Stimulated activated CD4-positive, alpha-beta T cell treated with anti-CD3 and anti-CD28 coated beads, Interleukin-1b, Interleukin-23, amount 100 ng/mL, for 24 hours (primary cell): Measurements from ENCODE around the gene JMJD8.

ENCODE experiments used
- DNase-seq, 4 experiments: peaks; one replicate each; pipeline ENCODE4 v3.0.0-alpha.2; 2020; ENCODE audit warnings: low read depth in 4 of 4, low spot score in 1 of 4

The JMJD8 gene

DNA sequence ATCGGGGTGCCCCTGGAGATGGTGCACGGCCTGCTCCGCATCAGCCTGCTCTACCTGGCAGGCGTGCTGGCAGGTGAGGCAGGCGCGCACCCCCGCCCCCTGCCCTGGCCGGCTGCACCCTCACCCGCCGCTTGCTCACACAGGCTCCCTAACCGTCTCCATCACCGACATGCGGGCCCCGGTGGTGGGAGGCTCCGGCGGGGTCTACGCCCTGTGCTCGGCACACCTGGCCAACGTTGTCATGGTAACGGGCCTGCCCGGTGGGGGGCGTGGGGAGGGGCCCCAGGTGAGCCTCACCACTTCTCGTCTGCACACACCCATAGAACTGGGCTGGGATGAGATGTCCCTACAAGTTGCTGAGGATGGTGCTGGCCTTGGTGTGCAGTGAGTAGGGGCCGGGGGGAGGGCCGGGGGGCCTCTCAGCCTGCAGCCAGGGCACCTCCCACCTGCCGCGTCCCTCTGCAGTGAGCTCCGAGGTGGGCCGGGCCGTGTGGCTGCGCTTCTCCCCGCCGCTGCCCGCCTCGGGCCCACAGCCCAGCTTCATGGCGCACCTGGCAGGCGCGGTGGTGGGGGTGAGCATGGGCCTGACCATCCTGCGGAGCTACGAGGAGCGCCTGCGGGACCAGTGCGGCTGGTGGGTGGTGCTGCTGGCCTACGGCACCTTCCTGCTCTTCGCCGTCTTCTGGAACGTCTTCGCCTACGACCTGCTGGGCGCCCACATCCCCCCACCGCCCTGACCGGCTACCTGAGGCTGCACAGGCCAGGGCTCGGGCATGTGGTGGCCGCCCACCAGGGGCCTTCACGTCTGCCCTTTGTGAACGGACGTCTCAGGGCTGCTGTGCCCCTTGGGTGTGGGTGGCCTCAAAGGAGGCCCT, 6.6 kb downstream of the JMJD8 start:
- no peak for DNase-seq

DNA sequence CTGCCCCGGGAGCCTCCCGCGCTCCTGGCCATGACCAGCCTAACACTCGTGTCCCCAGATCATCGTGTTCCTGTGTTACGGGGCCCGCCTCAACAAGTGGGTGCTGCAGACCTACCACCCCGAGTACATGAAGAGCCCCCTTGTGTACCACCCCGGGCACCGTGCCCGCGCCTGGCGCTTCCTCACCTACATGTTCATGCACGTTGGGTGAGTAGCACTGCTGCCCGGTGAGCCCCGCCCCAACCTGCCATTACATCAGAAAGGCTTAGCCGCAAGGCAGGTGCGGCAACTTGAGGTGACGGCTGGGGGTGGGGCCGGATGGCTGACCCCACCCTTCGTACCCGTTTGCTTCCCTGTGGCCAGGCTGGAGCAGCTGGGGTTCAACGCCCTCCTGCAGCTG, 7.2 kb downstream of the JMJD8 start:
- DNase-seq = no peak

DNA sequence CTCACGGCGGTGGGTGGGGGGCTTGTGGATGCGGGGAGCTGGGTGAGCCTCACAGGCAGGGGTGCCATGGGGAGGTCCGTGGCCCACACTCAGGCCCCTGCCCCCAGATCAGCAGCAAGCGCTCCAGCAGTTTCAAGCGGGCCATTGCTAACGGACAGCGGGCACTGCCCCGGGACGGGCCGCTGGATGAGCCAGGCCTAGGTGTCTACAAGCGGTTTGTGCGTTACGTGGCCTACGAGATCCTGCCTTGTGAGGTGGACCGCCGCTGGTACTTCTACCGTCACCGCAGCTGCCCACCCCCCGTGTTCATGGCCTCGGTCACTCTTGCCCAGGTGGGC, 7.6 kb downstream of the JMJD8 start:
- DNase-seq = no peak

DNA sequence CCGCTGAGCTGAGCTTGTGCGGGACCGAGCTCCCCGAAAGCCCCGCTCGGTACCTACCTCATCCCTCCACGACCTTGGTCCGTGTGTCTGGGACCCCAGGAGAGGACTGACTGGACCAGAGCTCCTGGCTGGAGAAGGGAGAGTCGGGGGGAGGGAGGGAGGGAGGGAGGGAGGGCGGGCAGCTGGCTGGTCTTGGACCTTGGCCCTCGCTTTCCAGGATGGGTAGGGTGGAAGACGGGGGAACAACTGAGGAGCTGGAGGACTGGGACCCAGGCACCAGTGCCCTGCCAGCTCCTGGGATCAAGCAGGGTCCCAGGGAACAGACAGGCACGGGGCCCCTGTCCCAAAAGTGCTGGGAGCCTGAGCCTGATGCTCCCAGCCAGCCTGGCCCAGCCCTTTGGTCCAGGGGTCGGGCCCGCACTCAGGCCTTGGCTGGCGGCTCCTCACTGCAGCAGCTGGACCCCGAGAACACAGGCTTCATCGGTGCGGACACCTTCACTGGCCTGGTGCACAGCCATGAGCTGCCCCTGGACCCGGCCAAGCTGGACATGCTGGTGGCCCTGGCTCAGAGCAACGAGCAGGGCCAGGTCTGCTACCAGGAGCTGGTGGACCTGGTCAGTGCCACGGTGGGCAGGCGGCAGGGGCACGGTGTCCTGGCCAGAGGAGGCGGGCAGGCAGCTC, 8.1 kb downstream of the JMJD8 start:
- DNase-seq = no peak

DNA sequence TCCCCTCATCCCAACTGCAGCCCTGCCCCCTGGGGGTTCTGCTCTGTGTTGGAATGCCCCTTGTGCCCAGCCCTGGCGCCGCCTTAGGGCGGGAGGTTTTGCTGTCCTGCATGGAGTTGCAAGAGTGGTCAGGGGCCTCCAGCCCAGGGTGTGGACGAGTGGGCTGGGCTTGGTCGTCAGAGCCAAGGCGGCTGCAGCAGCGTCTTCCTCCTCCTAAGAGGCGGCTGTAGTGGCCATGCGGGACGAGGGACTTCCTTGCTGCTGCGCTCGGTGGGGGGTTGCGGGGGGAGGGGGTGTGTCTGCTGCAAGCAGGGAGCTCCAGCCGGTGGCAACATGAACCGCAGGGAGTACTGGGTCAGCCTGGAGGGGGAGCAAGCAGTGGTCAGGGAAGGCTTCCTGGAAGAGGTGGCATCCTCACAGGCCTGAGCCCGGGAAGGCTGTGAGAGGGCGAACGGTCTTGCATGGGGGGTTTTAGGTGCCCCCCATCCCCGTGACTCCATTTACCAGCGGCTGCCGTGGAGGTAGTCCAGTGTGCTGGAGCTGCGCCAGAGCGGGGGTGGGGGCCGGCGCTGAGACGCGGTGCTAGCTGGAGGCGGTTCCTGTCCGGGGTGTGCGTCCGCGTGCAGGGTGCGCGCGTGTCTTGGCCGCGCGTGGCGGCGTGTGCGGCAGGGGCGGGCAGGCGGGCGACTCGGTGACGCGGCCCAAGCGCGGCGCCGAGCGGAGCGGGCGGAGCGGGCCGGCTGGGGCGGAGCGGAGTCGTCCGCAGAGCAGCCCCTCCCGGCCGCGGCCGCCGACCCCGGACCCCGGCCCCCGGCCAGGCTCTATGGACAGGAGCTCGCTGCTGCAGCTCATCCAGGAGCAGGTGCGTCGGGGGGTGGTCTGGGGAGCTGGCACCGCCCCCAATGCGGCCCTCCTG, 8.9 kb downstream of the JMJD8 start, which contains the start of gene RHBDL1:
Gene RHBDL1, plus strand, starts transcription at position 704 of the 916 bp plus-strand sequence. Its CDS starts 120 bp downstream, at position 824.
- DNase-seq = no peak

DNA sequence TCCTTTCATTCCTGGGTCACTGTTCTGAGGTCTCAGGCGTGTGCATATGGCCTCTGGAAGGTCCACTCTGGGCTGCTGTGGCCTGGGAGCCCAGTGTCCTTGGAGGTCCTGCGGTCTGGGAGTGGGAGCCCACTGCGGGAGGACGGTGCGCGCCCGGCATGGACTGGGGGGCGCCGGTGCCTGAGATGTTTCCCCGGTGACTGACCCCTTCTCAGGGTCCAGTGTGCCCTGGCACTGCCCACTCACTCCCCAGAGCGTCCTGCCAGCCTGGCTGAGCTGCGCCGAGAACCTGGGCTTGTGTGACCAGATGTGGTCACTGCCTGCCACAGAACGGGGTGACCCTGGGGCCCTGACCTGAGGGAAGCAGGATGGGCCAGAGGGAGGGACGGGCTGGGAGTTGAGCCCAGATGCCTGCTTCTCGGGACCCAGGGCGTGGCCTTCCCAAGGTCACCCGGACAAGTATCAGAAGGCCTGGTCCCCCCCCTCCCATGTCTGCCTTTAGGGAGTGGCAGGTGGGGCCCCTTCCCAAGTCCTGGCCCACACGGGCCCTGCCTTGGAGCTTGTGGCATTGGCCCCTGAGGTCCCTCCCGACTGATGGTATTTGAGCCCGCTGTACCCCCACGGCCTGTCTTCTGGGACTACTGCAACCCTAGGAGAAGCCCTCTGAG, 9.8 kb downstream of the JMJD8 start:
- no peak for DNase-seq

DNA sequence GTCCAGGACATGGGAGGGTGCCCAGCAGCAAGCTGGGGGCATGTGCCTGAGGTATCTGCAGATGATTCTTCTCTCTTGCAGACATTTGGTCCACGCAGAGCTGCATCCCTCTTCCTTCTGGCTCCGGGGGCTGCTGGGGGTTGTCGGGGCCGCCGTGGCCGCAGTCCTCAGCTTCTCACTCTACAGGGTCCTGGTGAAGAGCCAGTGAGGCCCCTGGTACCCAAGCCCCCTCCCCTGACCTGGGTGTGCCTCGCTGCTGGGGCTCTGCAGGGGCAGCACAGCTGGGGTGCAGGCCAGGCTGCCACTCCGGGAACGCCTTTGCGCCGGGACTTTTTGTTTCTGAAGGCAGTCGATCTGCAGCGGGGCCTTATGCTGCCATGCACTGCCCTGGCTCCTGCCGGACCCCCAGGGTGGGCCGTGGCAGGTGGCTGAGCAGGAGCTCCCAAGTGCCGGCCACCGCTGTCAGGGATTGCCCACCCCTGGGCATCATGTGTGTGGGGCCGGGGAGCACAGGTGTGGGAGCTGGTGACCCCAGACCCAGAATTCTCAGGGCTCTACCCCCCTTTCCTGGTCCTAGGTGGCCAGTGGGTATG, 10.6 kb downstream of the JMJD8 start:
- no peak for DNase-seq

DNA sequence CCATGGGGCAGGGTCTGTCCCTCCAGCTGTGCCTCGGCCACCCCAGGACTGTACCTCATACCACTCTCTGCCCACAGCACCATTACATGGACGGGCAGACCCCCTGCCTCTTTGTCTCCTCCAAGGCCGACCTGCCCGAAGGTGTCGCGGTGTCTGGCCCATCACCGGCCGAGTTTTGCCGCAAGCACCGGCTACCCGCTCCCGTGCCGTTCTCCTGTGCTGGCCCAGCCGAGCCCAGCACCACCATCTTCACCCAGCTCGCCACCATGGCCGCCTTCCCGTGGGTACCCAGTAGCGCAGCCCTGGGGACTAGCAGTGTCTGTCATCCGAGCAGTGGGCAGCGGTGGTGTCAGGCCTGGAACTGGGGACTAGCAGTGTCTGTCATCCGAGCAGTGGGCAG, 11.3 kb downstream of the JMJD8 start:
- no peak for DNase-seq

DNA sequence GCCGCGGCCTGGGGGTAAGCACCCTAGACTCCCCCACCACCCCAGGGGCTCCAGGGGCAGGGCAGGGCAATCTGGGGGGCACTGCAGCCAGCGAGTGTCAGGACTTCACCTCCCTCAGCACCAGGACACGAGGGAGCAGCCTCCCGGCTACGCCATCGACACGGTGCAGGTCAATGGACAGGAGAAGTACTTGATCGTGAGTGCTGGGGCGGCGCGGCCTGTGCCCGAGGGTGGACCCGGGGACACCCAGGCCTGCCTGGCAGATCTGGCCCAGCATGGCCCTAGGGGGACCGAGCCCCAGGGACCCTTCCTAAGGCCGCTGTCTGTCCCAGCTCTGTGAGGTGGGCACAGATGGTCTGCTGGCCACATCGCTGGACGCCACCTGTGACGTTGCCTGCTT, 11.8 kb downstream of the JMJD8 start:
- DNase-seq = no peak

DNA sequence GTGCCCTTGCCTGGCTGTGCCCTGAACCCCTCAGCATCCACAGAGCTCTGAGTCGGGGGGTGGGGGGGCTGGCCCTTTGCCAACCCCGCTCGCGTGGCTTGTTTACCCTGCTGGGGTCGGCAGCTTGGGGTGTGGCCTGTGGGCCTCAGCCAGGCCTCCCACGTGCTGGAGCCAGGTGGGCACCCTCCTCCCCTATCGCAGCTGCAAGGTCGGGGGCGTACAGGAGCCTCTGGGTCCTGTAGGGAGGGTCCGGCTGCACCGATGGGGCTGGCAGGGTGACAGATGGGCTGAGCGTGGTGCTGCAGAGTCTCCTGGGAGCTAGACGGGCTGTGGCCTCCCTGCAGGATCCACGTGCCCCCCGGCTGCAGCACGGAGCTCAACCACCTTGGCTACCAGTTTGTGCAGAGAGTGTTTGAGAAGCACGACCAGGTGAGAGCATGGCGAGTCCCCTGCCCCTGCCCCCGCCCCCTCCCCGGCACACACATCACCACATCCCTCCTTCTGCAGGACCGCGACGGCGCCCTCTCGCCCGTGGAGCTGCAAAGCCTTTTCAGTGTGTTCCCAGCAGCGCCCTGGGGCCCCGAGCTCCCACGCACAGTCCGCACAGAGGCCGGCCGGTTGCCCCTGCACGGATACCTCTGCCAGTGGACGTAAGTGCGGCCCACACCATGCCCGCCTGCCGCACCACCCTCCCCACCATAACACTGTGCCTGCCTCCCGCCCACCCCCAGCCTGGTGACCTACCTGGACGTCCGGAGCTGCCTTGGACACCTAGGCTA, 12.6 kb downstream of the JMJD8 start:
- no peak for DNase-seq

DNA sequence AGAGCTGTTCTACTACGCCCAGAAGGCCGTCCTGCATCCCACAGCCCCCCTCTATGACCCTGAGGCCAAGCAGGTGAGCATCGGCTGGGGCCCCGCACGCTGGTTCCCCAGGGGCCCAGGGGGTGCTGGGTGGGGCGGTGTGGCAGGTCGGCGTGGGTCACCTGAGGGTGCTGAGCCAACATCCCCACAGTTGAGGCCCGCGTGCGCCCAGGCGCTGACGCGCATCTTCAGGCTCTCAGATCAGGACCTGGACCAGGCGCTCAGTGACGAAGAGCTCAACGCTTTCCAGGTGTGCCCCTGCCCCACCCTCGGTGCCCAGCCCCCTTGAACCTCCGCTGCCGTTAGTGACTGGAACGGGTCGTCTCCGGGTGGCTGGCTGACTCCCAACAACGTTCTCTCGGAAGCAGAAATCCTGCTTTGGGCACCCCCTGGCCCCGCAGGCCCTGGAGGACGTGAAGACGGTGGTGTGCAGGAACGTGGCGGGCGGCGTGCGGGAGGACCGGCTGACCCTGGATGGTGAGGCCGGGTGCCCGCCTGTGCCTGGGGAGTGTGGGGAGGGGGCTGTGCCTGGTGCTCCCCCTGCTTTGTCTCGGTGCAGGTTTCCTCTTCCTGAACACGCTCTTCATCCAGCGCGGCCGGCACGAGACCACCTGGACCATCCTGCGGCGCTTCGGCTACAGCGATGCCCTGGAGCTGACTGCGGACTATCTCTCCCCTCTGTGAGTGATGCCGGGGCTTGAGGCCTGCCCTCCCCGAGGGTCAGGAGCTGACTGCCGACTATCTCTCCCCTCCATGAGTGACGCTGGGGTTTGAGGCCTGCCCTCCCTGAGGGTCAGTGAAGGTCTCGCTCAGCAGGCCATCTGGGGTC, 13.4 kb downstream of the JMJD8 start:
- DNase-seq = no peak

DNA sequence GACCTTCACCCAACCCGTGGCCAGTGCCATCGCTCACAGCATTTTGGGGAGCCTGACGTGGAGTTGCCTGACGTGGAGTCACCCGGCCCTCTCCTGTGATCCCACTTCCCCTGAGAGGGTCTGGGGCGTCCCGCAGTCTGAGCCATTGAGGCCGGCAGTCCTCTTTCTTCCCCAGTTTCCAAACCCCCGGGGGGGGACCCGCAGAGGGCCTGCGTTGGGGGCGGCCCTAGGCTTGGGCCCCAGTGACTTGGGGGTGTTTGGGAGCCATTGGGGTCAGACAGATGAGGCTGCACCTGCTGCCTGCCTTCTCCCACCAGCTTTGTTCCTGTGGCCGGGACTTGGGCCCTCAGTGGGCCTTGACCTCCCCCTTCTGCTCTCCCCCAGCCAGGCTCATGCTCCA, 14.5 kb downstream of the JMJD8 start:
- no peak for DNase-seq

DNA sequence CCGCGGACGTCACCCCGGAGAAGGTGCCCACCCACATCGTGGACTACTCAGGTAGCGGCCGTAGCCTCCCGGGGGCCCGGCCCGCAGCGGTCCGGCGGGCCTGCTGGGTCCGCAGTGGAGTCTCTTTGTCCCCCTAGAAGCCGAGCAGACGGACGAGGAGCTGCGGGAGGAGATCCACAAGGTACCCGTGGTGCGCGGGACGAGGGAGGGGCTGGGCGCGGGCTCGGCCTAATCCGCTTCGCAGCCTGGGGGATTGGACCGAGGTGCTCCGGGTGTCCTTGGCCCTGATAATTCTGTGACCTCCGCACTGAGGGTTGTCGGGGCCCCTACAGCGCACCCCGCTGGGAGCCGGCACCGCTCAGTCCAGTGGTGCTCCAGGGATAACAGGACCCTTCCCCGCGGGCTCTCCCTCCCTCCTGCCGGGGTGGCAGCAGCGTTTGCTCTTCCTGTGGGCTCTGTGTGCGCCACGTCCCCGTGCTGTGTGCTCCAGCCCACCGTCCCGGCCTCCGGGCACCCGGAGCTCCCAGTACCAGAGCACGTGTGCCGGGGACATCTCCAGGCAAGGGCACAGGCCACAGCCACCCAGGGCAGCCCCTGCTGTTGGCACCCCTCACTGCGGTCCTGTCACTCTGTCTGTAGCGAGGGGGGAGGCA, 15.5 kb downstream of the JMJD8 start:
- DNase-seq = no peak

DNA sequence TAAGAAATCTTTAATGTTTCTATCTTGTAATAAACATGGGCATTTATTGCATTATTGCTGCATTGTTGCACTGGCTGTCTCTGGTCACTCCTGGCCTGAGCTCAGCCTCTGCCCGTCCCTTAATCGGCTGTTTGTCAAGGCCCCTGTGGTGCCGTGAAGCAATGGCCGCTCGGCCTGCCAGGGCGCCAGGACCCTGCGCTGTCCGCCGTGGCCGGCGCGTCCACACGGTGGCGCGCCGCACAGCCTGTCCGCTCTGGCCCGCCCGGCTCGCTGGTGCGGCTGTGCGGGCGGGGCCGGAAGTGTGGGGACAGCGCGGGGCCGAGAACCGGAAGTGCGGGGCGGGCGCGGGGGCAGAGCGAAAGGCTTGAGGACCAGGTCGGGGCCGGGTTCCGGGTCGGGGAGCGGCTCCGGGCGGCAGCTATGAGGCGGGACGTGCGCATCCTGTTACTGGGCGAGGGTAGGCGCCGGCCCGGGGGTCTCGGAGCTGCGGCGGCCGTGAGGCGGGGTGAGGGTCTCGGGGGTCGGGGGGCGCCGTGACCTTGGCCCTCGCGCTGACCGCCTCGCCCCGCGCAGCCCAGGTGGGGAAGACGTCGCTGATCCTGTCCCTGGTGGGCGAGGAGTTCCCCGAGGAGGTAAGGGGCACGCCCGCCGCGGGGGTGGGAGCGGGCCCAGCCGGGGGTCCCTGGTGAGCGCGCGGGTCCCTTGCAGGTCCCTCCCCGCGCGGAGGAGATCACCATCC, 16.2 kb downstream of the JMJD8 start, which contains the start of gene RHOT2:
Gene RHOT2, plus strand, starts transcription at position 353 of the 739 bp plus-strand sequence. Its CDS starts 68 bp downstream, at position 421.
- peak; percentile 86 to 91 (median 88) for DNase-seq

DNA sequence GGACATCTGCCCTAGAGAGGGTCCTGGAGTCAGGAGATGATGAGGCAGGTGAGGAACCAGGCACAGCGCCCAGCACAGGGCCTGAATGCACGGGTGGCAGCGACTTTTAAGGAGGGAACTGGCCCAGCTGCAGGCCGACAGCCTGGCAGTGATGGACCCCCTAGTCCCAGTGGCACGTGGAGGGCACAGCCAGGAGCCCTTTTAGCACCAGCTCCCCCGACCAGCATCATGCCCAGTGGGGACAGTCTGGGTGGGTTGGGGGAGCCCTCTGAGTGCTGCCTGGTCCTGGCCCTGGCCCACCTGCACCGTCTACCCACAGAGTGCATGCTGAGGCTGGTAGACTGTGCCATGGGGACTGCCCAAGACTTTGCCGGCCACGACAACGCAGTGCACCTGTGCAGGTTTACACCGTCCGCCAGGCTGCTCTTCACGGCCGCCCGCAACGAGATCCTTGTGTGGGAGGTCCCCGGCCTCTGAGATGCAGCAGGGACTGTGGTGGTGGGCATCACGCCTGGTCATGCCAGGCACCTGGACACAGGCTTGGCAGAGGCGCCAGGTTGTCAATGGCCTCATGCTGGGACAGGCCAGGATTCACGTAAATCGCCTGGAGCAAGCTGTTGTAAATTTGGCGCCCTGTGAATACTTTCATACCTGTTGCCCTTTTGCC, 16.9 kb downstream of the JMJD8 start:
- DNase-seq = no peak

DNA sequence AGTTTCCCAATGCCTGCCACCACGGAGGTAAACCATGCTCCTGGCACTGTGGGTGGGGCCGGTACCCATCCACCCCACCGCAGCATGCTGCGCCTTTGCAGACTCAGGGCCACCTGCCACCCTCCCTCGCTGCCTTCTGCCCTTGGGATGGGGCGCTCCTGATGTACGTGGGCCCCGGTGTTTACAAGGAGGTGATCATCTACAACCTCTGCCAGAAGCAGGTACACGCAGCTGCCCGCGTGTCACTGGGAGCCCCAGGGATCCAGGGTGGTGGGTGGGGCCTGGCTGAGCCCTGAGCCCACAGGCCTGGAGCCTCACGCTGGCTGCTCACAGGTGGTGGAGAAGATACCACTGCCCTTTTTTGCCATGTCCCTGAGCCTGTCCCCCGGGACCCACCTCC, 17.6 kb downstream of the JMJD8 start:
- DNase-seq = no peak

DNA sequence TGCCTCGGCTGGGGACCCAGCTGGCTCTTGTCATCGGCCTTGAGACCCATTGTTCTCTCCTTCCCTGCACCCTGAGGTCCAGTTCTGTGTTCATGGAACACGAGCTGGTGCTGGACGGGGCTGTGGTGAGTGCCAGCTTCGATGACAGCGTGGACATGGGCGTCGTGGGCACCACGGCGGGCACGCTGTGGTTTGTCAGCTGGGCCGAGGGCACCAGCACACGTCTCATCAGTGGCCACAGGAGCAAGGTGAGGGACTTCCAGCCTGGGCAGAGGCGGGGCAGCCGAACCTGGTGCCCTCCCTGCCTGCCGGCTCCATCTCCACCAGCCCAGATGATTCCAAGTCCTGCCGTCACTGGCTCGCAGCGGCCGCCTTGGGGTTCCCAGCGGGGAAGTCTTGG, 21.5 kb downstream of the JMJD8 start:
- DNase-seq = no peak
